Measurements from ENCODE around the gene MRPL42. TPM values are rescaled to one million over a fixed set of nuclear protein-coding genes. Genes with fewer than 3 reads are reported as not detected.
"Not testable (repeated sequence)": the region's sequence is repeated elsewhere in the genome, so short reads cannot be mapped to it uniquely, and the experiment has no call there.

Gene MRPL42
- total RNA-seq, 6 experiments from 2014 or later = 25.8 to 44.5 (median 32.1) TPM

GRCh38 chr12:93483151-93483807 lies 16.0 kb downstream of the MRPL42 start:
- H3K4me1 ChIP-seq = peaks cover 0 to 6% (median 0%) of the 10 kb centered on the region in 4 donors
- no peak for TF ChIP-seq CTCF (IDR thresholded peaks at IDR 0.05)
- no peak overlapping the region for H3K4me3 ChIP-seq
- no peaks in the 10 kb centered on the region for H3K9me3 ChIP-seq
- ATAC-seq (no peak), DNase-seq (no peak)
- peaks cover 0 to 60% (median 15%) of the 10 kb centered on the region in 4 donors for H3K36me3 ChIP-seq
- no peaks in the 10 kb centered on the region for H3K27me3 ChIP-seq
- WGBS (ENCODE audit: insufficient coverage, low coverage, low lambda C conversion rate, missing lambda C conversion rate) = 94% methylated on average over 4 of the region's 4 CpGs
- intact Hi-C loops (cut with DNase I) = no loop called here
- no peak overlapping the region for H3K27ac ChIP-seq

GRCh38 chr12:93484315-93484981 lies 17.1 kb downstream of the MRPL42 start:
- H3K4me3 ChIP-seq = no peak overlapping the region
- peak in 3 of 4 donors; percentile 33 to 77 (median 58) for ATAC-seq
- DNase-seq = peak in 1 of 3 donors; percentile 45
- WGBS (ENCODE audit: insufficient coverage, low coverage, low lambda C conversion rate, missing lambda C conversion rate) = 43% methylated on average over 8 of the region's 8 CpGs
- peaks cover 0 to 6% (median 0%) of the 10 kb centered on the region in 4 donors for H3K4me1 ChIP-seq
- no peak overlapping the region for H3K27ac ChIP-seq
- H3K27me3 ChIP-seq = no peaks in the 10 kb centered on the region
- H3K36me3 ChIP-seq = peaks cover 0 to 70% (median 18%) of the 10 kb centered on the region in 4 donors
- intact Hi-C loops (cut with DNase I) = no loop called here
- TF ChIP-seq POLR2A (IDR thresholded peaks at IDR 0.05) = no peak
- TF ChIP-seq CTCF (IDR thresholded peaks at IDR 0.05) = no peak
- no peaks in the 10 kb centered on the region for H3K9me3 ChIP-seq

- peak in 1 of 4 donors; percentile 19 for ATAC-seq
- H3K4me1 ChIP-seq; H3K27ac ChIP-seq; DNase-seq; H3K9me3 ChIP-seq; H3K4me3 ChIP-seq; intact Hi-C loops (cut with DNase I); H3K27me3 ChIP-seq: not testable (repeated sequence)
- no CpG with 5 or more reads among the region's 1 CpG for WGBS (ENCODE audit: insufficient coverage, low coverage, low lambda C conversion rate, missing lambda C conversion rate)
- peaks cover 0 to 26% (median 7%) of the 10 kb centered on the region in 4 donors for H3K36me3 ChIP-seq
Observed at GRCh38 chr12:93492808-93493207, 25.5 kb downstream of the MRPL42 start.

GRCh38 chr12:93494096-93494495 lies 26.8 kb downstream of the MRPL42 start:
- TF ChIP-seq POLR2A (IDR thresholded peaks at IDR 0.05) (no peak), CTCF (IDR thresholded peaks at IDR 0.05) (no peak)
- intact Hi-C loops (cut with DNase I) = no loop called here
- WGBS (ENCODE audit: insufficient coverage, low coverage, low lambda C conversion rate, missing lambda C conversion rate) = 95% methylated on average over 3 of the region's 3 CpGs
- H3K27me3 ChIP-seq = no peaks in the 10 kb centered on the region
- no peaks in the 10 kb centered on the region for H3K9me3 ChIP-seq
- no peak overlapping the region for H3K4me3 ChIP-seq
- ATAC-seq = no peak
- H3K36me3 ChIP-seq = peaks cover 0 to 14% (median 4%) of the 10 kb centered on the region in 4 donors
- DNase-seq = no peak
- no peaks in the 10 kb centered on the region for H3K4me1 ChIP-seq
- no peak overlapping the region for H3K27ac ChIP-seq

GRCh38 chr12:93497456-93497855 lies 30.1 kb downstream of the MRPL42 start:
- peaks cover 0 to 3% (median 0%) of the 10 kb centered on the region in 4 donors for H3K36me3 ChIP-seq
- H3K27ac ChIP-seq = no peak overlapping the region
- no peaks in the 10 kb centered on the region for H3K9me3 ChIP-seq
- intact Hi-C loops (cut with DNase I) = no loop called here
- no peak overlapping the region for H3K4me3 ChIP-seq
- DNase-seq = no peak
- TF ChIP-seq POLR2A (IDR thresholded peaks at IDR 0.05) = no peak
- TF ChIP-seq CTCF (IDR thresholded peaks at IDR 0.05) = no peak
- H3K4me1 ChIP-seq = no peaks in the 10 kb centered on the region
- H3K27me3 ChIP-seq = no peaks in the 10 kb centered on the region
- WGBS (ENCODE audit: insufficient coverage, low coverage, low lambda C conversion rate, missing lambda C conversion rate) = 100% methylated on average over 1 of the region's 1 CpG
- ATAC-seq = no peak

GRCh38 chr12:93498813-93499212 lies 31.5 kb downstream of the MRPL42 start:
- H3K9me3 ChIP-seq; H3K4me1 ChIP-seq; H3K27ac ChIP-seq; ATAC-seq; H3K27me3 ChIP-seq; DNase-seq; intact Hi-C loops (cut with DNase I); H3K4me3 ChIP-seq; H3K36me3 ChIP-seq: not testable (repeated sequence)
- WGBS (ENCODE audit: insufficient coverage, low coverage, low lambda C conversion rate, missing lambda C conversion rate) = no CpG with 5 or more reads among the region's 1 CpG
